H9 (cell line): ENCODE data around the gene SCN8A. TPM values are rescaled to one million over a fixed set of nuclear protein-coding genes. Genes with fewer than 3 reads are reported as not detected.

Experiments
- DNase-seq: peaks from one replicate; pipeline ENCODE4 v3.0.0-alpha.2; 2017
- H2AFZ ChIP-seq: one replicate; pipeline ENCODE4 v1.6.1; 2013; ENCODE audit warnings: mild to moderate bottlenecking, low read length, control low read depth, moderate library complexity
- H2AK5ac ChIP-seq: 2 replicates; pipeline ENCODE4 v1.6.1; 2013; ENCODE audit warnings: low read length, control low read depth, mixed read lengths; ENCODE audit not compliant: insufficient read length
- H2BK120ac ChIP-seq: one replicate; pipeline ENCODE4 v1.6.1; 2013; ENCODE audit warnings: low read depth, mild to moderate bottlenecking, low read length, control low read depth, inconsistent platforms; ENCODE audit not compliant: poor library complexity, severe bottlenecking
- H2BK12ac ChIP-seq: 2 replicates; pipeline ENCODE4 v1.6.1; 2013; ENCODE audit warnings: low read length, control low read depth, mixed read lengths, low read depth; ENCODE audit not compliant: insufficient read length
- H2BK15ac ChIP-seq: 2 replicates; pipeline ENCODE4 v1.6.1; 2013; ENCODE audit warnings: low read depth, low read length, control low read depth
- H2BK20ac ChIP-seq: one replicate; pipeline ENCODE4 v1.6.1; 2013; ENCODE audit warnings: low read depth, mild to moderate bottlenecking, low read length, control low read depth, inconsistent platforms; ENCODE audit not compliant: poor library complexity, severe bottlenecking
- H2BK5ac ChIP-seq: 2 replicates; pipeline ENCODE4 v1.6.1; 2013; ENCODE audit warnings: low read length, control low read depth, mixed read lengths; ENCODE audit not compliant: insufficient read length
- H3K14ac ChIP-seq: 2 replicates; pipeline ENCODE4 v1.6.1; 2013; ENCODE audit warnings: low read length, control low read depth; ENCODE audit not compliant: insufficient read depth
- H3K18ac ChIP-seq: 2 replicates; pipeline ENCODE4 v1.6.1; 2013; ENCODE audit warnings: low read depth, mild to moderate bottlenecking, mixed read lengths, low read length, control low read depth; ENCODE audit not compliant: insufficient read length
- H3K23ac ChIP-seq: 2 replicates; pipeline ENCODE4 v1.6.1; 2013; ENCODE audit warnings: low read length, control low read depth, mixed read lengths, low read depth; ENCODE audit not compliant: insufficient read length
- H3K23me2 ChIP-seq: 2 replicates; pipeline ENCODE4 v1.6.1; 2013; ENCODE audit warnings: low read depth, mild to moderate bottlenecking, mixed read lengths, low read length, control low read depth; ENCODE audit not compliant: insufficient read length, poor library complexity, severe bottlenecking
- H3K27ac ChIP-seq: 2 replicates; pipeline ENCODE4 v1.5.1; 2013; ENCODE audit warnings: low read length, control low read depth, mixed read lengths, low read depth; ENCODE audit not compliant: insufficient read length
- H3K27me3 ChIP-seq: 2 replicates; pipeline ENCODE4 v1.6.1; 2013; ENCODE audit warnings: low read length, control low read depth, inconsistent platforms; ENCODE audit not compliant: insufficient read depth
- H3K4ac ChIP-seq: 2 replicates; pipeline ENCODE4 v1.6.1; 2013; ENCODE audit warnings: low read depth, mild to moderate bottlenecking, control low read depth, inconsistent platforms, low read length, moderate library complexity
- H3K4me1 ChIP-seq: 2 replicates; pipeline ENCODE4 v1.6.1; 2013; ENCODE audit warnings: low read length, control low read depth, inconsistent platforms; ENCODE audit not compliant: insufficient read depth
- H3K4me2 ChIP-seq: 2 replicates; pipeline ENCODE4 v1.6.1; 2013; ENCODE audit warnings: low read length, control low read depth, mixed read lengths; ENCODE audit not compliant: insufficient read length, insufficient read depth
- H3K56ac ChIP-seq: 2 replicates; pipeline ENCODE4 v1.6.1; 2013; ENCODE audit warnings: low read depth, mild to moderate bottlenecking, mixed read lengths, low read length, control low read depth; ENCODE audit not compliant: insufficient read length
- H3K79me1 ChIP-seq: 2 replicates; pipeline ENCODE4 v1.6.1; 2013; ENCODE audit warnings: low read depth, mild to moderate bottlenecking, moderate library complexity, low read length, control low read depth, inconsistent platforms; ENCODE audit not compliant: insufficient read depth, poor library complexity, severe bottlenecking
- H3K79me2 ChIP-seq: 2 replicates; pipeline ENCODE4 v1.6.1; 2013; ENCODE audit warnings: low read length, control low read depth, inconsistent platforms; ENCODE audit not compliant: insufficient read depth
- H3K9ac ChIP-seq: 2 replicates; pipeline ENCODE4 v1.6.1; 2013; ENCODE audit warnings: low read length, control low read depth, mixed read lengths; ENCODE audit not compliant: insufficient read length; ENCODE audit errors: extremely low read depth
- H3K9me3 ChIP-seq: one replicate; pipeline ENCODE4 v1.6.1; 2013; ENCODE audit warnings: low read depth, low read length, inconsistent platforms; ENCODE audit not compliant: control insufficient read depth
- H3T11ph ChIP-seq: one replicate; pipeline ENCODE4 v1.6.1; 2013; ENCODE audit warnings: mild to moderate bottlenecking, low read length, control low read depth, inconsistent platforms
- H4K20me1 ChIP-seq: one replicate; pipeline ENCODE4 v1.6.1; 2013; ENCODE audit not compliant: control insufficient read depth, insufficient read length, insufficient read depth
- H4K5ac ChIP-seq: 2 replicates; pipeline ENCODE4 v1.6.1; 2013; ENCODE audit warnings: low read depth, mild to moderate bottlenecking, mixed read lengths, low read length, control low read depth; ENCODE audit not compliant: insufficient read length
- H4K8ac ChIP-seq: replicated peaks from 2 replicates; pipeline ENCODE4 v1.6.1; 2013; ENCODE audit warnings: low read length, control low read depth, mixed read lengths, low read depth; ENCODE audit not compliant: insufficient read length
- H4K91ac ChIP-seq: 2 replicates; pipeline ENCODE4 v1.6.1; 2013; ENCODE audit warnings: low read depth, mild to moderate bottlenecking, moderate library complexity, mixed read lengths, low read length, control low read depth; ENCODE audit not compliant: insufficient read length
- H3K27ac Mint-ChIP-seq, 3 experiments: 2 replicates in 2 of 3; 3 replicates in 1 of 3; pipeline ENCODE4 v1.8.0; 2020 to 2021; ENCODE audit warnings: mixed read lengths in 3 of 3, mild to moderate bottlenecking in 1 of 3, moderate library complexity in 1 of 3
- H3K27me3 Mint-ChIP-seq: 2 replicates; pipeline ENCODE4 v1.8.0; 2021; ENCODE audit warnings: low read depth, mild to moderate bottlenecking, moderate library complexity, mixed read lengths
- H3K36me3 Mint-ChIP-seq, 3 experiments: 2 replicates in 2 of 3; 3 replicates in 1 of 3; pipeline ENCODE4 v1.8.0; 2020 to 2021; ENCODE audit warnings: low read depth in 3 of 3, mixed read lengths in 3 of 3; ENCODE audit not compliant: insufficient read depth in 1 of 3
- H3K4me1 Mint-ChIP-seq, 2 experiments: 2 replicates each; pipeline ENCODE4 v1.8.0; 2020; ENCODE audit warnings: mixed read lengths in 2 of 2
- H3K4me3 Mint-ChIP-seq, 2 experiments: 2 replicates in 1 of 2; 3 replicates in 1 of 2; pipeline ENCODE4 v1.8.0; 2020 to 2021; ENCODE audit warnings: mild to moderate bottlenecking in 2 of 2, mixed read lengths in 2 of 2, moderate library complexity in 1 of 2
- H3K9me3 Mint-ChIP-seq, 2 experiments: 2 replicates in 1 of 2; 3 replicates in 1 of 2; pipeline ENCODE4 v1.8.0; 2020; ENCODE audit warnings: mild to moderate bottlenecking in 2 of 2, mixed read lengths in 2 of 2, moderate library complexity in 1 of 2
- total RNA-seq: library from RNA; stranded (reverse); gene quantifications from 2 replicates; pipeline ENCODE4 v1.2.1, GENCODE V29; 2021
- TF ChIP-seq, protein P1 (sequence below): fragments of 200-600 bp; sonication (generic); conservative IDR thresholded peaks from 3 replicates; pipeline ENCODE4 v1.8.0; 2021; ENCODE audit warnings: antibody characterized with exemption, mild to moderate bottlenecking

Gene SCN8A
- total RNA-seq, 1 experiment from 2014 or later, result 15.2 TPM

DNA sequence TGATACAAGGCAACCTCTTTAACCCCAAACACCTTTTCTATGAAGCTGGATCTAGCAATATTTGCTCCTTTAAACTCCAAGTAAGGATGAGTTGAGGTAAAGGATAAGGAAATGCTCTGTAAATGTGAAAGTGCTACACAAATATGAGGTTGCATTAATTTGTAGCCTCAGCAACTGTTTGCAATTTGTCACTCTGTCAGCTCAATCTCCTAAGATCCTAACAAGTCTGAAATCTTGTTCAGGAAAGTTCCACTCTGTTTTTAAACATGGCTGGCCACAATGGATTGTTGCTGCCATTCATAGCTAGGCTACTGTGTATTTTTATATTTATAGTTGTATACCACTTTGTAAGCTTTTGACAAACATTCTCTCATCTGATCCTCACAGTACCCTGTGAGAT is 51.3 kb downstream of the SCN8A start:
- Histone ChIP-seq H3K23me2 (no peaks in the 10 kb centered on the region), H2AFZ (no peak overlapping the region), H3T11ph (no peak overlapping the region), H3K9me3 (peaks cover under 1% of the 10 kb centered on the region), H2BK5ac (no peak overlapping the region), H2BK15ac (no peak overlapping the region), H2BK120ac (no peak overlapping the region), H4K8ac (no peak overlapping the region), H2AK5ac (no peak overlapping the region), H2BK20ac (no peak overlapping the region), H4K20me1 (no peaks in the 10 kb centered on the region), H3K4ac (no peak overlapping the region), H3K4me2 (no peak overlapping the region), H3K23ac (no peak overlapping the region), H3K27me3 (no peaks in the 10 kb centered on the region), H3K79me2 (peaks cover 3% of the 10 kb centered on the region), H3K4me1 (no peaks in the 10 kb centered on the region), H3K14ac (no peak overlapping the region), H4K91ac (no peak overlapping the region), H4K5ac (no peak overlapping the region), H3K56ac (no peak overlapping the region), H3K27ac (no peak overlapping the region), H3K79me1 (no peaks in the 10 kb centered on the region), H3K9ac (no peak overlapping the region), H3K18ac (no peak overlapping the region), H2BK12ac (no peak overlapping the region)
- H3K4me3 Mint-ChIP-seq, result no peak overlapping the region
- H3K36me3 Mint-ChIP-seq, result peaks cover 27 to 32% (median 29%) of the 10 kb centered on the region in 3 experiments
- H3K27ac Mint-ChIP-seq, result no peak overlapping the region
- no peaks in the 10 kb centered on the region; the same call in 1 of the 2 replicates for H3K27me3 Mint-ChIP-seq
- H3K4me1 Mint-ChIP-seq, result no peaks in the 10 kb centered on the region; a peak in 1 of 4 replicates
- peaks cover 18 to 20% of the 10 kb centered on the region in 2 experiments for H3K9me3 Mint-ChIP-seq
- DNase-seq, result no peak
- TF ChIP-seq, protein P1, sequence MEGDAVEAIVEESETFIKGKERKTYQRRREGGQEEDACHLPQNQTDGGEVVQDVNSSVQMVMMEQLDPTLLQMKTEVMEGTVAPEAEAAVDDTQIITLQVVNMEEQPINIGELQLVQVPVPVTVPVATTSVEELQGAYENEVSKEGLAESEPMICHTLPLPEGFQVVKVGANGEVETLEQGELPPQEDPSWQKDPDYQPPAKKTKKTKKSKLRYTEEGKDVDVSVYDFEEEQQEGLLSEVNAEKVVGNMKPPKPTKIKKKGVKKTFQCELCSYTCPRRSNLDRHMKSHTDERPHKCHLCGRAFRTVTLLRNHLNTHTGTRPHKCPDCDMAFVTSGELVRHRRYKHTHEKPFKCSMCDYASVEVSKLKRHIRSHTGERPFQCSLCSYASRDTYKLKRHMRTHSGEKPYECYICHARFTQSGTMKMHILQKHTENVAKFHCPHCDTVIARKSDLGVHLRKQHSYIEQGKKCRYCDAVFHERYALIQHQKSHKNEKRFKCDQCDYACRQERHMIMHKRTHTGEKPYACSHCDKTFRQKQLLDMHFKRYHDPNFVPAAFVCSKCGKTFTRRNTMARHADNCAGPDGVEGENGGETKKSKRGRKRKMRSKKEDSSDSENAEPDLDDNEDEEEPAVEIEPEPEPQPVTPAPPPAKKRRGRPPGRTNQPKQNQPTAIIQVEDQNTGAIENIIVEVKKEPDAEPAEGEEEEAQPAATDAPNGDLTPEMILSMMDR, result no peak
